NCI-H146 treated with DMSO at 0.1 percent for 48 hours (cell line): ENCODE data around the gene SYNPR.

ENCODE experiments used
- DNase-seq: peaks from one replicate; lab custom pipeline; 2025; ENCODE audit not compliant: unreplicated experiment; lab: John Stamatoyannopoulos, UW

The SYNPR gene

DNA sequence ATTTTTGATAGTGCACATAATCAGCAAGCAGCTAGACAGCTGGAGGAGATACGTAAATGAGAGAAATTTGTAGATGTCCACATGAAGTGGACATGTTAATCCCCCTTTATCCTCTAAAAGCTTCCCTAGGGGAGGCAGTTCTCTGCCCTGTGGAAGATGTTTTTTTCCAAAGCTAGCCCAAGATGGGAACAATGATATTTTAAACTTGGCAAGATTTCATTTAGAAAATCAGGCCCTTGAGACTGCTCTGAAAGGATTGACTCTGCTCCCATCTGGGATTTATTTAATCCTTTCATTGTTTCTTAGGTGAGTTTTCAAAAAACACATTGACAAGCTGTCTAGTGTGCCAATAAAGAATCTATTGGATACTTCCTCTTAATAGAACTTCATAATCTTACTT lies 92.0 kb downstream of the SYNPR start:
- DNase-seq, result no peak

DNA sequence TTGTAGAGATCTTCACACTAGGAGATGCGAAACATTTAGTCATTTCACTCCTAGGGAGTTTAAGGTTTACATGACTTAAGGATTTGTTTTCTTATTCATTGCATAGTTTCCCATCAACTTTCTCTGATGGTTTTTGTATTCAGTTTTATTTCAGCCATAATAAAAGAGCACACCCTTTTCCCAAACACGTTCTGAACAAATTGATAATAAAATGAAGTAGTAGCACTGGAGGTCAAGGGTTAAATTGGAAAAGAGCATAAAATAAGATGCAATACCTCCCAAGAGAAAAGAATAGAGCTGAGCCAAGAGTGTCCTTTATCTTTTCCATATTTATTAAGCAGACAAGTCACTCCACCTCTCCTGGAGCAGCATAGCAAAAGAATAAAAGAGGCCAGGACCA lies 104.9 kb downstream of the SYNPR start:
- DNase-seq, result no peak

DNA sequence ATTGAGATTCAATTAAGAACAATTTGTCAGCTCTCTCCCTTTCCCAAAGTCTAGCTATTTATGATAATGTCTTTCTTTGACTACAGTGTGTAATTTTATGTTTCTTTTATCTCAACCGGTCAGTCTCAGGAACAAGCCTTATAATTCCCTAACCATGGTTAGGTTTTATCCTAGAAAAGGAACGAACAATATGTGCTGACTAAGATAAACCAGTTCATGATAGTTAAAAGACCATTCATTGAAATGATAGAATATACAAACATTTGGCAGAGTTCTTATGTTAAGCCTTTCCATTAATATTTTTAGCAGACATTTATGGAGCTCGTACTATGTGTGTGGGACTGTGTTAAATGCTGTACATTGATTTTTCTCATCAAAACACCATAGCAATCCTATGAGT lies 106.3 kb downstream of the SYNPR start:
- no peak for DNase-seq

DNA sequence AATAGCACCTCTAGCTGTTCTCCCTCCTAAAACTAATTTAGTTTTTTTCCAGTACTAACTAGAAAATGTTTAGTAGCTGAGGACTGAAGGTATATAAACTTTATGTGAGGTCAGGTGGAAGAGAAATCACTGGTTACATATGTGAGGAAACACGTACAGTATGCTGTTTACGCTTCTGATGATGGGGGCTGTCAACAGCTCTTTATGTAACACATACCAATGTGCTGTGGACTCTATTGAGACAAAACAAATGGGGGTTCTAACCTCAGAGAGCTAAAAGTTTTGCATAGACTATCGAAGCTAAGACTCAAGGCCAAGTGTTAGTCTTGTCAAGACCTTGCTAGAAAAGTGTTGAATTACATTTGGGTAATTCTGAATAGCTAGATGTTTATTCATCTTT lies 107.5 kb downstream of the SYNPR start:
- no peak for DNase-seq

DNA sequence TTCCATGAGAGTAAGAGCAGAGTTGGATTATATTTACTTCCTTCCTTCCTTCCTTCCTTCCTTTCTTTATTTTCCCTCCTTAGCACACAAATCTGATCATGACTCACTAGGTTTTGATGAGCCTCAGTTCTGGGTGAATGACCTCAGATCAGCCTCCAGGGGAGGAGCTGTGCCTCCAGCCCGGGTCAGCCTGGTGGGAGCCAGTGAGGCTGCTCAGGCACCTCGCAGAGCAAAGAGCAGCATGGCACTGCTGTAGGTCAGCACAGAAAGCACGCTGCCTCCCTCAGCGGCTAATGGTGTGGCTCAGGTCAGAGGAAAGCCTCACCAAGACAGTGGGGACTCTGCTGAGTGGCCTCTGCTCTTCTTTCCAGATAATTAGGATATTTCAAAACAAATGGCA lies 108.5 kb downstream of the SYNPR start:
- DNase-seq, result no peak

DNA sequence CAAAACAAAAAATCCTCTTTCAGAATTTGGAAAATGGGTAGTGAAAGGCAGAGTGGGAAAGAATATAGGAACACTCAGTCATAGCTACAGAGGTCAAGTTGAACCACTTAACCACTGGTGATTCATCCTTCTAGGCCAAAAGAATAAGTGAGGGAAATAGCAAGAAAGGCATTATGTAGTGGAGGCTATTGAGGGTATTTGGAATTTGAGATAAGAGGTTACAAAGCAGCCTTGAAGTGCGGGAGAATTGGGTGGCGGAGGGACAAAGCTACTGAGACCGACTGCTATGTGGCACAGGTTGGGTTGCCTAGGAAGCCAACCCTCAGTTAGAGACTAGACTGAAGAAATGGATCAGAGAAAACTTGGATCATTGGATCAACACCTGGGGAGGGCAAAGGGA lies 109.5 kb downstream of the SYNPR start:
- DNase-seq, result no peak

DNA sequence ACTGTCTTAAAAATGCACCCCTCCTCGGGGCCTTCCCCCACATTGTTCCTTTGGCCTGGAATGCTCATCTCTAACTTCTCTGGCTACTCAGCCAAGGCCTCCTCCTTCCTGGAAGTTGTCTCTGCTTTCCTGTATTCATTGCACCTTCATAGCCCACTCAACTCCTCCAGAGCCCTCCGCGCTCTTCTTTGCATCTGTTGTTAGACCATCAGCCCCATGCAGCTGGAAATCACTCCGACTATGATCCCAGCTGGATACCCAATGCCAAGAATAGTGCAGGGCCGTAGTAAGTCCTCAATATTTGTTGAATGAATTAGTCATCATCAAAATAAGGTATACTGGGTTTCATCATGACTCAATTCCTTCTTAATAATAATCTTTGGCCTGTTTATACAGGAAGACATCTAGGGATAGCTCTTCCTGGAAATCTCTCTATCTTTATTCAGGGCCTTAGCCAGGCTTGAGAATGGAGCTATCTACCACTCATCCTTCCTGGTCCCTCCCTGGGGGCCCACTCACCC lies 112.7 kb downstream of the SYNPR start:
- no peak for DNase-seq

DNA sequence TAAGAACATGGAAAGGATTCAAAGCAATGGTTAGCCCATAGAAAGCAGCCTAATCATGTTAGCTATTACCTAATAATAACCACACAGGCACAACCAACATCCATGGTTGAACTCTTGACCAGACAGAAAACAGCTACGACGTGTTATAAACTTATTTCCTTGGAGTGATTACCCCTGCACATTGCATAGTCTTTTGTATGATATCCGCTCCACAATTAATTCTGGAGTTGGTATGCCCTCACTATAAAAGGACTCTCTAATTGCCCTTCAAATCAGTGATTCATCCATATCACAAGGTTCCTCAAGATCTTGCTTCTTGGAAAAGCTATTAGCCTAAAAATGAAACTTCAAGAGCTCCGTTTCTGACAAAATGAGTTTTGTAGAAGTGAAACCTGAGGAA lies 117.9 kb downstream of the SYNPR start:
- DNase-seq, result no peak

DNA sequence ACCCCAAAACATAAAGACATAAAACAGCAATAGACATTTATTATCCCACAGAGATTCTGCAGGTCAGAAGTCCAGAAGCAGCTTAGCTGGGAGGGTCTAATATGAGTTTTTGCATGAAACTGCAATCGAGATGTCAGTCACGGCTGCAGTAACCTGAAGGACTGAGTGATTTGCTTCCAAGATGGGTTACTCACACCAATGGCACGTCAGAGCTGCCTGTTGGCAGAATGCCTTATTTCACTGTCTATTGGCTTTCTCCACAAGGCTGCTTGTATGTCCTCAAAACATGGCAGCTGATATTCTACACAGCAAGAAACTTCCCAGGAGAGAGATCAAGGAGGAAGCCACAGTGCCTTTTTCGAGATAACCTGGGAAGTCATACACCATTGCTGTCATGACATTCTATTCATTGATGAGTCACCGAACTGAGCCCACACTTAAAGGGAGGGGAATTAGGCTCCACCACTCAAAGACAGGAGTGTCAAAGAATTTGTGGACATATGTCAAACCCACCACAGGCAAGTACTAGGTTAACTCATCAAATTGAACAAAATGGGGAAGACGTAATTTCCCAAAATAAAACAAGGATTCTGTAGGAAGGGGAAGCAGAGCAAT lies 122.2 kb downstream of the SYNPR start:
- DNase-seq, result no peak

DNA sequence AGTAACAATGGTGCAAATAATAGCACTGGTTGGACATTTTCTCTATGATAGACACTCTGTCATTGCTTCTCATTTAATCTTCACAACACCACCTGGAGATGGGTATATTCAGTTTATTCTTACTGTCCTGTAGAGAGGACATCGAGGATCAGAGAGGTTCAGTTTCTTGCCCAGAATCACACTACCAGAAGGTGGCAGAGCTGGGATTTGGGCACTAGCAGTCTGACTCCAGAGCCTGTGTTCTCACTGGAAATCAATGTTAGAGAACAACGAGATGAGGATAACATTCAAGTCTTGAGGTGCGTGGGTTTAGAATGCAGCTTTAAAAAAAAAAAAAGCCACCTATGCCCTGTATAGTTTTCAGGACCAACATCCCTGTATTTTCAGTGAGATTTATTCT lies 127.8 kb downstream of the SYNPR start:
- DNase-seq, result no peak

DNA sequence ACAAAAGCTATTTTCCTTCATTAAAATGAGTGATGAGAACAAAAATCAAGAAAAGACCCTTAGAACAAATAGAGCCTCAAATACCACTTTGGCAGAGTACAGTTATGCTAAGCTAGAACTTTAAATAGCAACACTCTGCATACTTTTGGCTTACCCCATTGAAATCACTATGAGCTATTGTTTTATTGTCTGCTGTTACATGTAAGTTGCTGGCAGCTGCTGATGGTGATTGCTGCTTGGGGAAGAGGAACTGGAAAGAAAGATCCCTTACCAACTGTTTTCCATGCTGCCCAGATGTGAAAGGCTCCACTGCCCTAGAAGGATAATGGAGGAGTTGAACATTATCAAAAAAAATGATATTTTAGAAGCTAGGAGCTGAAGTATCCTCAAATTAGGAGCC lies 135.4 kb downstream of the SYNPR start:
- no peak for DNase-seq

DNA sequence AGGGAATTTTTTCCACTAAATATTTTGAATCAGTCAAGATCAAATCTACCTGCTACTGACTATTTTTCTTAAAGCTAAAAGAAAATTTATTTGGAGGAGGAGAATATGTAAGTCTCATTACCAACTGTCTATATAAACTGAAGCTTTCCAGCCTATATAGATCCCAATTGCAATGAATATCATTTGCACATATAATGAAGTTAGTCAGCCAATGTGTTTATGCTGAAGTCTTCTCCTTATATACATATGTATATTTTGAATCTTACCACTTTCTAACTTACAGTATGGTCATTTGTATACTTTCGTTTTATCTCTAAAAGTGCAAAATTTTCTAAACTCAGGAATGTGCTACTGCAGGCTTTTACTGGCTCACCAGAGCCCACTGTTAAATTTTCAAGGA lies 136.5 kb downstream of the SYNPR start:
- no peak for DNase-seq

DNA sequence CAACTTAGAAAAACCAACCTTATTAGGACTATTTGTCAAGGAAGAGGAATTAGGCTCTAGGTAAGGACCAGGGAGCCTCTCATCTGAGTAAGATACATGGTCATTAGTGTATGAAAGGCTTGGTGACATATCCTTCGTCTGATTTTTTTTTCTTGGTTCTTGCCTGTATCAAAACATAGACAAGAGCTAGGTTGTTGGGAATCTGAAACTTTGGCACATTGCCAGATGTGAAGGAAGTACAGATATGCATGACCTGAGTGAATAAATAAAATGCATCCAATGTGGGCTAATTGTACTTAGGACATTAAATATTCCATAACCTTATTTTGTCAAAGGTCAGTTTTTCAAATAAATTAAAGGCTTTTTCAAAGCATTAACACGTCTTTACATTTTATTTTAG lies 151.8 kb downstream of the SYNPR start:
- DNase-seq, result no peak

DNA sequence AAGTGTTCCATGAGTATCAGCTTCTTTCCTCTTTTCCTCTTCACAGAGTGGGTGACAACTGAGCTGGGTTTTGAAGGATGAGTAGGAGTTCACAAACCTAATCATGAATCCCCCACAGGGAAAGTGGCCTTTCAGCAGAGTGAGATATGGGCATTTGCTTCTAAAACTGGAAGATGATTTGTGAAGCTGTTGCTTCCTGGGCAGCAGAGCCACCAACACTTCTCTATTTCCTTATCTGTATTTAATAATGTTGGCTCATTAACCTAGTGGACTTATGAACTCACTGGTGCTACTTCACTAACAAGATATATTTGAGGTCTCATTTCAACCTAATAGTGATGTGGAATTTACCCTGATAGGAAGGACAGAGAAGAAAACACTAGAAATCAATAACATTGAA lies 152.8 kb downstream of the SYNPR start:
- no peak for DNase-seq

DNA sequence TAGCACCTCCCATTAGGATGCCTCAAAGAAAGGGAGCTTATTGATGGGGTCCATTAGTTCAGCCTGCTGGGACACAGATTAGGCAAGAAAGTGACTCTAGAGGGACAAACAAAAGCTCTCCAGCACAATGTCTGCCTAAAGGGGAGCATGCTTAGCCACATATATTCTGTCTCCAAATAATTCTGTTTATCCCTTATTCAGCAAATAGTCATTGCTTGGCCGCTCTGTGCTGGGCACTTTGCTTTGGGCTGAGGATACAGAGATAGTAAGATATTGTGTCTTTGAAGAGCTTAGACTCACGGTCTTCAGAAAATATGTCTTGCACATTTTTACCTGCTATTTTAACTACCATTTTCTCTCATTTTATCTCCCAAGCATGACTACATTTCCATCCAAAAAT lies 159.8 kb downstream of the SYNPR start:
- DNase-seq, result no peak

DNA sequence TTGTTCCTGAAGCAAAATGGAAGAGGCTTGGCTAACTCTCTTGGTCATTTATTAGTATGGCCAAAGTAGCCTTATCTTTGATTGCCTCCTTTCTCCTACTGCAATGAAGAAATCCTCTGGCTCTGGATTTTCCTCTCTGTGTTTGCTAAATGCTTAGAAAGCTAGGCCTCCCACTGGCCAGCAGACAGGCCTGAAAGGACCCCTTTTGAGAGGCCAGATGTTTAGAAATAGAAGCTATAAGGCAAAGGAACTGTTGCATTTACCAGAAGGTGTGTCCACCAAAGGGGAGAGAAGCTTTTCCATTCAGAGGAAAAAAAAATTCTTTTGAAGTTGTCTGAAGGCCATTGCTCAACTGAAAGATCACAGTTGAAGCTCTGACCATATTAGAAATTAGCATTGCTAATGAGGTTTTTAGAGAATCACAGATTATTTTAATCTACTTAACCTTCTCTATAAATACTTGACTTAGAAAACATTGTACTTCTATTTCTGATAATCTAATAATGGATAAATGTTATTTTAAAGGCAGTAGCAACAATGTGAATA lies 160.8 kb downstream of the SYNPR start:
- DNase-seq, result no peak

DNA sequence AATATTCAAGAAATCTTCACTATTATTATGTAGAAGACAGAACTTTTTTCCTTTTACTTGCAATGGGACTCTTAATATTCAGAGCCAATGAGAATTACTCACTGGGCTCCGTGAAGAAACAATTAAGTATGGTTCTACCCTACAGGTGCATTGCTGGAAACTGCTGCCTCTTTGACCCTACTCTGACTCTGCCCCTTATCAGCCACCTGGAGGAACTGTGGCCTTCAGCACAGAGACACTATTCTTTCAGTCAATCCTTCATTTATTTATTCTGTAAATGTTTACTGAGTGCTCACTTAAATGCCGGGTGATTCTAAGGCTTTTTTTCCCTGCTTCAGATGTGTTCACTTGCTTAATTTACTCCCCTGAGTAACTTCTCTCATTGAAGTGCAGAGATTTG lies 163.2 kb downstream of the SYNPR start:
- DNase-seq, result peak; percentile 38

DNA sequence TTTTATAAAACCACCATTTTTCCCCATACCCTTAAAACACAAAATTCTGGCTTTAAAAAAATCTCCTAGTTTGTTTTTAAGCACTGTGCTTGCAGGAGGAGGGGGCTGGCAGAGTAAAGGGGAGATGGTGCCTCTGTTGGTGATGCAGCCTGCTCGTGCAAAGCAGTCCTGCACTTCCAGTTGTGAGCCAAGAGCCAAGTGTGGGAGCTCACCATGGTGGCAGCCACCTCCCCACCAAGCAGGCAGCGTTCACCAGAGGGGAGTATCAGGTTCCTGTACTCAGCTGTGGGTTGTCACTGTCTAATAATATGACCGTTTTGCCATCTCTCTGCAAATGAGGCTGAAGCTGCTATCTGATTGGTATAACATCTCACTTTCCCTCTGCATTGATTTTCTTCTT lies 164.8 kb downstream of the SYNPR start:
- DNase-seq, result no peak

DNA sequence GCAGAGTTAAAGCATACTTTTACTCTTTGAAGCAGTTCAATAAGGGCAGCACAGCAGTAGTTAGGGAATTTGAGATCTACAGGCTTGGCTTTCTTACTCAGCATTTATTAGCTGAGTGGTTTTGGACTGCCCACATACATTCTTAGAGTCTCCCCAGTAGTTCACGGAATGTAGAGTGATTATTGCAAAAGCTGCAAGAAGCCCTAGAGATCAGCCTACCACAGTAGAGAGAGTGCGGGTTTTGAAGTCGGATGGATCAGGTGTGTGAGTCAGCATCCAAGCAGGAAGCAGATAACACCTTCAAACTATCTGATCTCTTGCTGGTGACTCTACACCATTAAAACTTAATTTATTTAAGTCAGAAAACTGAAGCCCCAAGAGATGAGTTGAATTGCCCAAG lies 171.9 kb downstream of the SYNPR start:
- no peak for DNase-seq

DNA sequence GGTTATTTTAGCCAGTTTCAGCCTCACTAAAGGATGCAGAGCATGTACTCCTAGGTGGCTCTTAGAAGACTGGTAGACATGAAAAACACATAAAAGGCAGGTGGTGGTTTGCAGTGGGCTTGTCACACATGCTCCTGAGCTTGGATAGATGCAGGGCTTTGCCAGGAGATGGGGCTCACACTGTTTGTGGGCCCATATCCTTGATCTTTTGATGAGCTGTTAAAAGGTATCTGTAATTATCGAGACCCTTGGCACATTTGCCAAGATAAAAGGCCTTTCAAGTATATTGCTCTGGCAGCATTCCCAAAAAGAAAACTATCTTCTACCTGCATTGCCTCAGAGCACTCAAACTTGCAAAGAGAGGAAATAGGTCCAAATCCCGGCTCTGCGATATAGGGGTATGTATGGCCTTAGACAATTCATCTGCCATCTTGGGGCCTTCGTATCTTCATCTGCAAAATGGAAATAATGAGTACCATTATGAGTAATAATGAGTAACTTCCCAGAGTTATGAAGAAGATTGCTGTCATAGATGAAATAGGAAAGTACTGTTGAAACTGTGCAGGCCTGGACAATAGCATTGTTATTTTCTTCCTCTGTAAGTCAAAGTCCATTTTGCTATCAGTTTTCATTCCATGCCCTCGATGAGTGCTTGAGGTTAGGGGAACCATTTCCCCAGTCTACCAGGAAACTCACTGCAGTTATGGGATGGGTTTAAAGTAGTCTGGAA lies 172.7 kb downstream of the SYNPR start:
- no peak for DNase-seq

DNA sequence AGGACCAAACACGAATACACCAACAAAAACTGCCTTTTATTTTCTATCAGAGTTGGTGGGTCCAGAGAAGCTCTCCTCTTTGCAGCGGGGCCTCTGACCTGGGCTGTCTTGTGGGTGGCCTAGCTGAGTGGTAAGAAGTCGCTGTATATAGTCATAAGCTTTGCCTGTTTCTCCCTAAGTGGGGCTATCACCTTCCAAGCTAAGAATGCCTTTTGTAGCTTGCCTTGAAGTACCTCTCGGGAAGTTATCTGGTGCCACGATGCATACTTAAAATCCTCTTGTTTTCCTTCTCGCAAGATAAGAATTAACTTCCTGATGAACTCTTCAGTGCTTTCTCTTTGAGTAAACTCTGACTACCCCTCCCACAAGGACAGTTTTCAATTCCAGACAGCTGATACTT lies 178.8 kb downstream of the SYNPR start:
- DNase-seq, result no peak

DNA sequence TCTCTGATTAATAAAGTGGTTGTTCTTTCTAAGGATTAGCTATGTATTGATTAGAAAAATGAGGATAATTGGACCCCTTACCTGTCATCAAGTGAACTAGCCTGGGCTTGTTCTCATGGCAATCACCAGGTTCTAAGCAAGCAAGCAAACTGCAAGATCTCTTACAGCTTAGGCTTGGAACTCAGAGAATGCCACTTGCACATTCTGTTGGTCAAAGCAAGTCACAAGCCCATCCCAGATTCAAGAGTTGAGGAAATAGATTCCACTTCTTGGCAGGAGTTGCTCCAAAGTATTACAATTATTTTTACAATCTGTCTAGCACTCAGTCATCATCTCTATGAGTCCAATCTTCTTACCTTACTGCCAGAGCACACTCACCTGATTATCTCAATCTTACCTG lies 180.3 kb downstream of the SYNPR start:
- no peak for DNase-seq

DNA sequence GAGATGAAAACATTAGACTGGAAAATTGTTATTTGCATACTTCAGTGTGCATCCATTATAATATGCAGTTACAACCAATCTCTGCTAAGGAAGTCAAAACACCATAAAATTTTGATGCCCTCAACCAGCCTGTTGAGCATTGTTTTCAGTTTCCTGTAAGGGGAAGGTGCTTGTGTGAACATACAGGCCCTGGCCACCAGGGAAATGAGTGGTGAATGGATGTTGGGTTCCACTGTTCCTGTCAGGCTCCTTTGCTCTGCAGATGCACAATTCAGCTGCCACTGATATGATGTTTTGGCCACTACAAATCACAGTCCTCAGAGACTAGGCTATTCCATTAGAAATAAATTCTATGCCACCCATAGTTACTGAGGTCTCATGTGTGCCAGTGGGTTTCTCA lies 184.6 kb downstream of the SYNPR start:
- DNase-seq, result no peak
